SK-N-SH (cell line): ENCODE results near the gene PRRG3.

Experiments
- CTCF ChIP-seq: fragments of 200-600 bp; sonication (generic); IDR thresholded peaks from 2 replicates; pipeline ENCODE4 v1.6.1; 2017; ENCODE audit warnings: antibody characterized with exemption, mild to moderate bottlenecking, moderate library complexity
- EP300 ChIP-seq, 2 experiments: IDR thresholded peaks; 2 replicates each; pipeline versions ENCODE4 v1.4.0 to v1.6.1; 2012; ENCODE audit warnings: borderline replicate concordance in 1 of 2, low read depth in 1 of 2, low read length in 1 of 2
- FOXM1 ChIP-seq: IDR thresholded peaks from 2 replicates; pipeline ENCODE4 v1.4.0; 2012; ENCODE audit warnings: low read depth, mild to moderate bottlenecking
- MEF2A ChIP-seq: IDR thresholded peaks from 2 replicates; pipeline ENCODE4 v1.4.0; 2012; ENCODE audit warnings: low read depth, borderline replicate concordance
- MXI1 ChIP-seq: IDR thresholded peaks from 2 replicates; pipeline ENCODE4 v1.6.1; 2012; ENCODE audit warnings: mild to moderate bottlenecking, low read depth, low read length, improper control_type of control experiment
- NRF1 ChIP-seq: IDR thresholded peaks from 2 replicates; pipeline ENCODE4 v1.6.1; 2012; ENCODE audit warnings: low read depth, mild to moderate bottlenecking, low read length
- POLR2AphosphoS5 ChIP-seq: IDR thresholded peaks from 2 replicates; pipeline ENCODE4 v1.6.1; 2012; ENCODE audit warnings: low read depth, low read length
- RAD21 ChIP-seq: IDR thresholded peaks from 2 replicates; pipeline ENCODE4 v1.6.1; 2012; ENCODE audit warnings: mild to moderate bottlenecking, low read length
- SIN3A ChIP-seq: IDR thresholded peaks from 2 replicates; pipeline ENCODE4 v1.6.1; 2012; ENCODE audit warnings: low read depth, mild to moderate bottlenecking, low read length, moderate library complexity, borderline replicate concordance
- TAF1 ChIP-seq: IDR thresholded peaks from 2 replicates; pipeline ENCODE4 v1.6.1; 2012; ENCODE audit warnings: low read depth, mild to moderate bottlenecking, low read length, moderate library complexity, borderline replicate concordance
- TF ChIP-seq, protein P1 (sequence below): IDR thresholded peaks from 2 replicates; pipeline ENCODE4 v1.6.1; 2012; ENCODE audit warnings: mild to moderate bottlenecking, low read depth, low read length, moderate library complexity
- TF ChIP-seq, protein P2 (sequence below): IDR thresholded peaks from 2 replicates; pipeline ENCODE4 v1.4.0; 2012; ENCODE audit warnings: low read depth

- TF ChIP-seq SIN3A (no peak), EP300 (IDR thresholded peaks at IDR 0.05; ENCODE audit: borderline replicate concordance in 1 of 2, low read depth in 1 of 2, low read length in 1 of 2) (no peak), CTCF (no peak), MEF2A (no peak), POLR2AphosphoS5 (no peak), TAF1 (no peak), MXI1 (no peak), FOXM1 (no peak), NRF1 (no peak), RAD21 (no peak)
- TF ChIP-seq, protein P1, sequence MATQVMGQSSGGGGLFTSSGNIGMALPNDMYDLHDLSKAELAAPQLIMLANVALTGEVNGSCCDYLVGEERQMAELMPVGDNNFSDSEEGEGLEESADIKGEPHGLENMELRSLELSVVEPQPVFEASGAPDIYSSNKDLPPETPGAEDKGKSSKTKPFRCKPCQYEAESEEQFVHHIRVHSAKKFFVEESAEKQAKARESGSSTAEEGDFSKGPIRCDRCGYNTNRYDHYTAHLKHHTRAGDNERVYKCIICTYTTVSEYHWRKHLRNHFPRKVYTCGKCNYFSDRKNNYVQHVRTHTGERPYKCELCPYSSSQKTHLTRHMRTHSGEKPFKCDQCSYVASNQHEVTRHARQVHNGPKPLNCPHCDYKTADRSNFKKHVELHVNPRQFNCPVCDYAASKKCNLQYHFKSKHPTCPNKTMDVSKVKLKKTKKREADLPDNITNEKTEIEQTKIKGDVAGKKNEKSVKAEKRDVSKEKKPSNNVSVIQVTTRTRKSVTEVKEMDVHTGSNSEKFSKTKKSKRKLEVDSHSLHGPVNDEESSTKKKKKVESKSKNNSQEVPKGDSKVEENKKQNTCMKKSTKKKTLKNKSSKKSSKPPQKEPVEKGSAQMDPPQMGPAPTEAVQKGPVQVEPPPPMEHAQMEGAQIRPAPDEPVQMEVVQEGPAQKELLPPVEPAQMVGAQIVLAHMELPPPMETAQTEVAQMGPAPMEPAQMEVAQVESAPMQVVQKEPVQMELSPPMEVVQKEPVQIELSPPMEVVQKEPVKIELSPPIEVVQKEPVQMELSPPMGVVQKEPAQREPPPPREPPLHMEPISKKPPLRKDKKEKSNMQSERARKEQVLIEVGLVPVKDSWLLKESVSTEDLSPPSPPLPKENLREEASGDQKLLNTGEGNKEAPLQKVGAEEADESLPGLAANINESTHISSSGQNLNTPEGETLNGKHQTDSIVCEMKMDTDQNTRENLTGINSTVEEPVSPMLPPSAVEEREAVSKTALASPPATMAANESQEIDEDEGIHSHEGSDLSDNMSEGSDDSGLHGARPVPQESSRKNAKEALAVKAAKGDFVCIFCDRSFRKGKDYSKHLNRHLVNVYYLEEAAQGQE, result no peak
- TF ChIP-seq, protein P2, sequence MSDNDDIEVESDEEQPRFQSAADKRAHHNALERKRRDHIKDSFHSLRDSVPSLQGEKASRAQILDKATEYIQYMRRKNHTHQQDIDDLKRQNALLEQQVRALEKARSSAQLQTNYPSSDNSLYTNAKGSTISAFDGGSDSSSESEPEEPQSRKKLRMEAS, result no peak
Observed at GRCh38 chrX:151746502-151746901, 51.2 kb downstream of the PRRG3 start.
